NCI-H2196 (cell line): ENCODE measurements around the gene SALL2.
A peak's percentile ranks its signal among the peaks of the same experiment; 100 is the strongest.

Experiments used
- DNase-seq: peaks from one replicate; lab custom pipeline; 2025; ENCODE audit not compliant: unreplicated experiment; lab: John Stamatoyannopoulos, UW

SALL2 gene

GRCh38 chr14:21528381-21529348 lies 2.5 kb upstream of the SALL2 start:
- peak; percentile 20 for DNase-seq

- DNase-seq: no peak
These were observed 1.2 kb upstream of the SALL2 start for GRCh38 chr14:21527318-21527679.

GRCh38 chr14:21526672-21527317 lies 649 bp upstream of the SALL2 start:
- no peak for DNase-seq

GRCh38 chr14:21525571-21525961 lies 580 bp downstream of the SALL2 start:
- peak; percentile 31 for DNase-seq

GRCh38 chr14:21524575-21525490 lies 1.3 kb downstream of the SALL2 start:
- DNase-seq: no peak

- no peak for DNase-seq
These were observed 2.9 kb downstream of the SALL2 start for GRCh38 chr14:21523203-21523602.

- DNase-seq: no peak
These were observed 4.6 kb downstream of the SALL2 start for GRCh38 chr14:21521501-21521900.

- DNase-seq: no peak
These were observed 5.4 kb downstream of the SALL2 start for GRCh38 chr14:21520767-21521166.

- DNase-seq: no peak
These were observed 7.4 kb downstream of the SALL2 start for GRCh38 chr14:21518725-21519124.

GRCh38 chr14:21514341-21514740 lies 11.8 kb downstream of the SALL2 start:
- no peak for DNase-seq

- peak; percentile 98 for DNase-seq
These were observed 15.2 kb downstream of the SALL2 start, which contains the start of gene METTL3 for GRCh38 chr14:21510735-21511657. Gene METTL3, minus strand, starts transcription at chr14:21511340. Its CDS starts 117 bp downstream, at chr14:21511223.

- DNase-seq: no peak
These were observed 16.6 kb downstream of the SALL2 start for GRCh38 chr14:21509432-21510143.

GRCh38 chr14:21506557-21506956 lies 19.6 kb downstream of the SALL2 start:
- DNase-seq: no peak

- DNase-seq: no peak
These were observed 21.1 kb downstream of the SALL2 start for GRCh38 chr14:21505012-21505553.

GRCh38 chr14:21503376-21503775 lies 22.8 kb downstream of the SALL2 start:
- DNase-seq: no peak

- DNase-seq: no peak
These were observed 24.6 kb downstream of the SALL2 start for GRCh38 chr14:21501568-21501967.

- peak; percentile 60 for DNase-seq
These were observed 27.3 kb downstream of the SALL2 start for GRCh38 chr14:21498540-21499526.

GRCh38 chr14:21496453-21496852 lies 29.7 kb downstream of the SALL2 start:
- peak; percentile 40 for DNase-seq
